Measurements from ENCODE around the gene ITPR2.

The ITPR2 gene

DNA sequence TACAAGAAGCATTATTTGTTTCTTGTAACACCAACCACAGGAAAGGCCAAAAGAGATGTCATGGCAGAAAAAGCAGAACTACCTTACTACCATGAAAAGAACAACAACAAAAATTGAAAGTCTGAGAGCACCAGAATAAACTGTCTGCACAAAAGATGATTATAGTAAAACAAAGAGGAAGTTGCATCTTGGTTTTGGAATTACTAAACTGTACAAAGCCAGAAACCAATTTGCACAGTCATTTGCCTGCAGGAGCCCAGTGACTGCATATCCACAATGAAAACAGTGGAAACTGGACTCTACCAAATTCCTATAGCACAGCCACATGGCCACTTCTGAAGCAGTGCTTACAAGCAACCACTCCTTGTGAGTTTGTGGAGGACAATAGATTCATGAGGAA is 361.4 kb downstream of the ITPR2 start:
- Mint-ChIP-seq H3K4me3 (no peak overlapping the region), H3K36me3 (ENCODE audit: low read depth) (peaks cover 13% of the 10 kb centered on the region), H3K27me3 (ENCODE audit: low read depth) (no peaks in the 10 kb centered on the region), H3K27ac (peak overlapping the region in 1 of 3 experiments; percentile 0), H3K9me3 (no peaks in the 10 kb centered on the region), H3K4me1 (peaks cover 33% of the 10 kb centered on the region)
- TF ChIP-seq, protein P1, sequence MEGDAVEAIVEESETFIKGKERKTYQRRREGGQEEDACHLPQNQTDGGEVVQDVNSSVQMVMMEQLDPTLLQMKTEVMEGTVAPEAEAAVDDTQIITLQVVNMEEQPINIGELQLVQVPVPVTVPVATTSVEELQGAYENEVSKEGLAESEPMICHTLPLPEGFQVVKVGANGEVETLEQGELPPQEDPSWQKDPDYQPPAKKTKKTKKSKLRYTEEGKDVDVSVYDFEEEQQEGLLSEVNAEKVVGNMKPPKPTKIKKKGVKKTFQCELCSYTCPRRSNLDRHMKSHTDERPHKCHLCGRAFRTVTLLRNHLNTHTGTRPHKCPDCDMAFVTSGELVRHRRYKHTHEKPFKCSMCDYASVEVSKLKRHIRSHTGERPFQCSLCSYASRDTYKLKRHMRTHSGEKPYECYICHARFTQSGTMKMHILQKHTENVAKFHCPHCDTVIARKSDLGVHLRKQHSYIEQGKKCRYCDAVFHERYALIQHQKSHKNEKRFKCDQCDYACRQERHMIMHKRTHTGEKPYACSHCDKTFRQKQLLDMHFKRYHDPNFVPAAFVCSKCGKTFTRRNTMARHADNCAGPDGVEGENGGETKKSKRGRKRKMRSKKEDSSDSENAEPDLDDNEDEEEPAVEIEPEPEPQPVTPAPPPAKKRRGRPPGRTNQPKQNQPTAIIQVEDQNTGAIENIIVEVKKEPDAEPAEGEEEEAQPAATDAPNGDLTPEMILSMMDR (IDR thresholded peaks at IDR 0.05; ENCODE audit: unreplicated experiment in 3 of 3), result no peak

DNA sequence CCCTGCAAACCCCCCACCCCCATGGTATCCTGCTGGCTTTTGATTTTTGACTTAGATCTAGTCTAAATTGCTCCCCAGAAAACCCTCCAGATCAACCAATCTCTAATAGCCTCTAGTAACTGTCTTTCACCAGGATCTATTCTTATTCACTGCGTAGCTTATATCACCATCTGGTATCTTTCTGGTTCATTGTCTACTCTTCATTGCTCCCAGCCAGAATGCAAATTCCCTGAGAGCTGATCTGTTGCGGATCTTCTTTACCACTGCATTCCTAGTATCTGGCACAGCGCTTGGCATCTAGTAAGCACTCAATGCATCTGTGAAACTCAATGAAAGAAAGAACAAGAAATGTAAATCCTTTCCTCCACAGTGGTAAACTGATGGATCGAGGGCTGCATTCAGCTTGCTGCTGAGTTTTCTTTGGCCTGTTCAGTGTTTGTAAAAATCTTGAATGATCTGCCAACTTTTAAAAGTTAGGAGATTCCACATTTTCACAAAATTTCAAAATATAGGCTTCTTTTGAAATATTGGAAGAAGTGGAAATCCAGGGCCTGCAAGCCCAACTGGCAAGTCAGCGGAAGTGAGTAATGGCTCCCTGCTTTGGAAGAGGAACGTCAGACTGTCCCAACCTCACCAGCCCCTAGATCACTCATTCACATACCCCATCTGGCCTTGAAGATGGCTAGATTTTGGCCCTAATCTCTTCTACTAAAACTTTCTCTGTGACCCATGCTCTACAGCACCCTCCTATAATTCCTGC is 363.4 kb downstream of the ITPR2 start:
- TF ChIP-seq, protein P1 (IDR thresholded peaks at IDR 0.05; ENCODE audit: unreplicated experiment in 3 of 3), result no peak
- peaks cover 5% of the 10 kb centered on the region for H3K36me3 Mint-ChIP-seq (ENCODE audit: low read depth)

DNA sequence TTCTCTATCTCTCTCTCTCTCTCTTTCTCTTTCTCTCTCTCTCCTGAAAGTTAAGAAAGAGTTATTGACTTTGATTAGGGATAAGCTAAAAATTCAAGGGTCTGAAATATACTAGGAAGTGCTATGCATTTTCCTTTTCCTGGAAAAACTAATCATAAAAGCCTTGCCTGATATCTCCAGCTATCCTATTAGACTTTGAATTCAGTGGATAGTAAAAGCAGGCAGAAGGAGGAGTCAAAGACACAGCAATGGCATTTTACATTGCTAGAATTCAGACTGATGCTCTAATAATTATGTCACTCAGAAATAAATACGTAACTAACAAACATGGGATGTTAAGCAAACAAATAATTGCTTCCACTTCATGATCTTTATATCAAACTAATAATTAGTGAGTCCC is 365.6 kb downstream of the ITPR2 start:
- Mint-ChIP-seq H3K36me3 (ENCODE audit: low read depth) (no peaks in the 10 kb centered on the region), H3K27ac (no peak overlapping the region), H3K4me3 (no peak overlapping the region), H3K27me3 (ENCODE audit: low read depth) (no peaks in the 10 kb centered on the region), H3K9me3 (no peaks in the 10 kb centered on the region), H3K4me1 (peaks cover 25% of the 10 kb centered on the region)
- TF ChIP-seq, protein P1 (IDR thresholded peaks at IDR 0.05; ENCODE audit: unreplicated experiment in 3 of 3), result no peak

More for the DNA sequence above, 363.4 kb downstream of the ITPR2 start:
- Mint-ChIP-seq H3K9me3 (no peaks in the 10 kb centered on the region), H3K27ac (peak overlapping the region in 2 of 3 experiments; percentile 2 to 11), H3K4me1 (peaks cover 34% of the 10 kb centered on the region), H3K4me3 (no peak overlapping the region), H3K27me3 (ENCODE audit: low read depth) (no peaks in the 10 kb centered on the region)

GRCh38 chr12:26466726-26467125 is 366.3 kb downstream of the ITPR2 start:
- TF ChIP-seq, protein P1 (IDR thresholded peaks at IDR 0.05; ENCODE audit: unreplicated experiment in 3 of 3), result no peak
- Mint-ChIP-seq H3K27ac (no peak overlapping the region), H3K4me3 (no peak overlapping the region), H3K4me1 (peaks cover 25% of the 10 kb centered on the region), H3K9me3 (no peaks in the 10 kb centered on the region), H3K27me3 (ENCODE audit: low read depth) (no peaks in the 10 kb centered on the region), H3K36me3 (ENCODE audit: low read depth) (no peaks in the 10 kb centered on the region)

GRCh38 chr12:26465419-26466097 is 367.4 kb downstream of the ITPR2 start:
- Mint-ChIP-seq H3K27me3 (ENCODE audit: low read depth) (no peaks in the 10 kb centered on the region), H3K27ac (no peak overlapping the region), H3K4me3 (no peak overlapping the region), H3K36me3 (ENCODE audit: low read depth) (no peaks in the 10 kb centered on the region), H3K9me3 (no peaks in the 10 kb centered on the region), H3K4me1 (peaks cover 25% of the 10 kb centered on the region)
- TF ChIP-seq, protein P1 (IDR thresholded peaks at IDR 0.05; ENCODE audit: unreplicated experiment in 3 of 3), result no peak

All from nephron (organoid).